GM19324 (cell line): ENCODE data around the gene NUB1.
"Not testable (repeated sequence)": the region's sequence is repeated elsewhere in the genome, so short reads cannot be mapped to it uniquely, and the experiment has no call there.

Experiments
- ATAC-seq: cut with Tn5 transposase; IDR thresholded peaks from one replicate; pipeline ENCODE4 v1.9.1; 2021; ENCODE audit warnings: mild to moderate bottlenecking, moderate library complexity; ENCODE audit not compliant: unreplicated experiment, low FRiP score

The NUB1 gene, protein sequence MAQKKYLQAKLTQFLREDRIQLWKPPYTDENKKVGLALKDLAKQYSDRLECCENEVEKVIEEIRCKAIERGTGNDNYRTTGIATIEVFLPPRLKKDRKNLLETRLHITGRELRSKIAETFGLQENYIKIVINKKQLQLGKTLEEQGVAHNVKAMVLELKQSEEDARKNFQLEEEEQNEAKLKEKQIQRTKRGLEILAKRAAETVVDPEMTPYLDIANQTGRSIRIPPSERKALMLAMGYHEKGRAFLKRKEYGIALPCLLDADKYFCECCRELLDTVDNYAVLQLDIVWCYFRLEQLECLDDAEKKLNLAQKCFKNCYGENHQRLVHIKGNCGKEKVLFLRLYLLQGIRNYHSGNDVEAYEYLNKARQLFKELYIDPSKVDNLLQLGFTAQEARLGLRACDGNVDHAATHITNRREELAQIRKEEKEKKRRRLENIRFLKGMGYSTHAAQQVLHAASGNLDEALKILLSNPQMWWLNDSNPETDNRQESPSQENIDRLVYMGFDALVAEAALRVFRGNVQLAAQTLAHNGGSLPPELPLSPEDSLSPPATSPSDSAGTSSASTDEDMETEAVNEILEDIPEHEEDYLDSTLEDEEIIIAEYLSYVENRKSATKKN

DNA sequence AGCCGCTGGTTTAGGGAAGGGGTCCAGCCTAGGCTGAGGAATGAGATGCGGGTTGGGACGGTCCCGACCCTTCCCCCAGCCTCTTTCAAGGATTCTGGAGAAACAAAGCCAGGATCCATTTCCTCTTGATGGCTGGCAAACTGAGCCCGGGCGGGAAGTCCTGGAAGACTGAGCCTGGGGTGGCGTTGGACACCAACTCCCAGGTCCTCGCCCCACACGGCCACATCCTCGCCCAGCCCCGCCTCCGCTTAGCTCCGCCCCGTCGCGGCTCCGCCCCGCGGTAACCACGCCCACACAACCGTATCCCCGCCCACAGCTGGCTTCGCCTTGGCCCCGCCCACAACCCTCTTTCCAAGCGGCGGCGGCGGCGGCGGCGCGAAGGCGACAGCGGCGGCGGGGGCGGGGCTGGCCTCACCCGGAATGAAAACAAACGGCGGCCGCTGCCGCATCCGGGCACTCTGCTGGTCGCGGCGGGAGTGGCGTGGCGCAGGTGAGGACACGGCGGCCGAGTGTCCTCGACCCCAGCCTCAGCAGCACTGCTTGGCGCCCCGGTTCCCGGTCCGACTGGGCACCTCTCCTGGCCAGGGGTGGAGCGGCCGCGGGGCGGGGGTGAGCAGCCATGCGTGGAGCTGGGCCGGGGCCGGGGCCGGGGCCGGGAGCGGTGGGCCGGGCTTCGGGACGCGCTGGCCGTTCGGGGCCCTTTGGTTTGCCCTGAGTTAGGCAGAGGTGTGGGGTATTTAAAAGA, at the start of gene NUB1:
TSS of gene NUB1 (plus strand) at position 456 of the 745 bp plus-strand sequence. CDS start 3,538 bp downstream, outside the sequence.
- ATAC-seq, result peak; percentile 57

DNA sequence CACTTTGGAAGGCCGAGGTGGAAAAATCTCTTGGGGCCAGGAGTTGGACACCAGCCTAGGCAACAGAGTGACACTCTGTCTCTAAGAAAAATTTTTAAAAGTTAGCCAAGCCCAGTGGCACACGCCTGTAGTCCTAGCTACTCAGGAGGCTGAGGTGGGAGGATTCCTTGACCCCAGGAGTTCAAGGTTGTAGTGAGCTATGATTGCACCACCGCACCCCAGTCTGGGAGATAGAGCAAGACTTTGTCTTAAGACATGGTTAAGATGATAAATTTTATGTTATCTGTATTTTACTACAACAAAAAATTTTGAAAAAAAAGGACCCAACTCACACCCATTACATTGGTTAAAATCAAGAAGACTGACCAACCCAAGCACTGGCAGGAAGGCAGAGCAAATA, 48.8 kb upstream of the NUB1 start:
- ATAC-seq, result no peak

DNA sequence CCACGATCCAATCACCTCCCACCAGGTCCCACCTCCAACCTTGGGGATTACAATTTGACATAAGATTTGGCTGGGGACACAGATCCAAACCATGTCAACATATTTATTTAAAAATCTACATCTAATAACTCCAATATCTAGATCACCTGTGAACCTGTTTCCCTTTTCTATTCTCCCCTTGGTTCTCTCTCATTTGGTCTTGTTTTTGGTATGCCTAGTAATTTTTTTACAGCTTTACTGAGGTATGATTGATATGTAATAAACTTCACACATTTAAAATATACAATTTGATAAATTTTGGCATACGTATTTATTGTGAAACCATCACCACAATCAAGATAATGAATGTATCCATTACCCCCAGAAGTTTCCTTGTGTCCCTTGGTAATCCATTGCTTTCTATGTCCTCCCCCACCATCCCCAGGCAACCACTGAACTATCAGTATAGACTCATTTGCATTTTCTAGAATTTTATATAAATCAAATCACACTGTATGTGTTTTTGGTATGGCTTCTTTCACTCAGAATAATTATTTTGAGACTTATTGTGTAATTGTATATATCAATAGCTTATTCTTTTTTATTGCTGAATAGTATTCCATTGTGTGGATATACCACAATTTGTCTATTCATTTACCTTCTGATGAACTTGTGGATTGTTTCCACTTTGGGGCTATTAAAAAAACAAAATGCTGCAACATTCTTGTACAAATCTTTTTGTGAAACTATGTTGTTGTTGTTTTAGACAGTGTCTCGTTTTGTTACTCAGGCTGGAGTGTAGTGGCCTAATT, 45.2 kb upstream of the NUB1 start:
- no peak for ATAC-seq

DNA sequence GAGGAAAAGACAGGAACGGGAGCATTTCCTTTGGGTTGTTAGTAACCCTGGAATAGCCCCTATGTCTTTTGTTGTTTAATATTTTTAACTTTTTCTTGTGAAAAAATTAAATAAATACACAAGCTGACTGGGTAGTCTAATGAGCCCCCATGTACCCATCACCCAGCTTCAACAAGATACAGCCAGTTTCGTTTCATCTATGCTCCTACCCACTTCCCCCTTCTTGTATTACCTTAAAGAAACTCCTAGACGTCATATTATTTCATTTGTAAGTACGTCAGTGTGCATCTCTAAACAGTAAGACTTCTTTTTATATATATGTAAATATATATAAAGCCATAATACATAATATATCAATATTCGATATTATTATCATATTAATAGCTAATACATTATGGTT, 42.8 kb upstream of the NUB1 start:
- no peak for ATAC-seq

DNA sequence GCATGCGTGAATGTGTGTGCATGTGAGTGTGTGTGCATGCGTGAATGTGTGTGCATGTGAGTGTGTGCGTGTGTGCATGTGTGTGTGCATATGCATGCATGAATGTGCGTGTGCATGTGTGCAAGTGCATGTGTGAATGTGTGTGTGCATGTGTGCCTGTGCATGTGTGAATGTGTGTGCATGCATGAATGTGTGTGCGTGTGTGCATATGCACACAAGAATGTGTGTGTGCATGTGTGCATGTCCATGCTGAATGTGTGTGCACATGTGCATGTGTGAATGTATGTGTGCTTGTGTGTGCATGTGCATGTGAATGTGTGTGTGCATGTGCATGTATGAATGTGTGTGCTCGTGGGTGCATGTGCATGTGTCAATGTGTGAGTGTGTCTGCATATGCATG, 42.1 kb upstream of the NUB1 start:
- no peak for ATAC-seq

DNA sequence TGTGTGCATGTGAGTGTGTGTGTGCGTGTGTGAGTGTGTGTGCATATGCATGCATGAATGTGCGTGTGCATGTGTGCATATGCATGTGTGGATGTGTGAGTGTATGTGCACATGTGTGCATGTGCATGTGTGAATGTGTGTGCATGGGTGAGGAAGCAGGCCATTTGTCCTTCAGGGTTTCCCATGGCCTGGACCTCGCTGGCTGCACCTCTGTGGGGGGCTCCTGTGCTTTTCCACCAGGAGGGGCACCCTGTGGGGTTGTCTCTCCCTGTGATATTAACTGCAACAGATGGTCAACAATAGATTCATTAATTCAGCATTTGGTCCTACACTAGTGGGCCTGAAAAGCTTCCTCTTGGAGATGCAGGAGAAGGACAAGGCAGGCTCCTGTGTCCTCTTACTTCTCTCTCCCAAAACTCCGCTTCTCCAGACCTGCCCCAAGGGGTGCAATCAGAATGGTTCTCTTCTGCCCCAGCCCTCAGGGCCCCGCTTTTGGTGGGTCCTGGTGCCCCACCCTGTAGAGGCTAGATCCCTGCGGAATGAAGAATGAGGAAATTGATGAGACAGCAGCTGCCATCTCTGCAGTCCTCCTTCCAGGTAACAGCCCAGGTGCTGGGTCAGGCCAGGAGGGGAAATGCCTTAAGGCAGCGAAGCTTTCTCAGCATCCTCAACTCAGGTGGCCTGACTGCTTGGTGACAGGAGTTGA, 41.5 kb upstream of the NUB1 start:
- no peak for ATAC-seq

DNA sequence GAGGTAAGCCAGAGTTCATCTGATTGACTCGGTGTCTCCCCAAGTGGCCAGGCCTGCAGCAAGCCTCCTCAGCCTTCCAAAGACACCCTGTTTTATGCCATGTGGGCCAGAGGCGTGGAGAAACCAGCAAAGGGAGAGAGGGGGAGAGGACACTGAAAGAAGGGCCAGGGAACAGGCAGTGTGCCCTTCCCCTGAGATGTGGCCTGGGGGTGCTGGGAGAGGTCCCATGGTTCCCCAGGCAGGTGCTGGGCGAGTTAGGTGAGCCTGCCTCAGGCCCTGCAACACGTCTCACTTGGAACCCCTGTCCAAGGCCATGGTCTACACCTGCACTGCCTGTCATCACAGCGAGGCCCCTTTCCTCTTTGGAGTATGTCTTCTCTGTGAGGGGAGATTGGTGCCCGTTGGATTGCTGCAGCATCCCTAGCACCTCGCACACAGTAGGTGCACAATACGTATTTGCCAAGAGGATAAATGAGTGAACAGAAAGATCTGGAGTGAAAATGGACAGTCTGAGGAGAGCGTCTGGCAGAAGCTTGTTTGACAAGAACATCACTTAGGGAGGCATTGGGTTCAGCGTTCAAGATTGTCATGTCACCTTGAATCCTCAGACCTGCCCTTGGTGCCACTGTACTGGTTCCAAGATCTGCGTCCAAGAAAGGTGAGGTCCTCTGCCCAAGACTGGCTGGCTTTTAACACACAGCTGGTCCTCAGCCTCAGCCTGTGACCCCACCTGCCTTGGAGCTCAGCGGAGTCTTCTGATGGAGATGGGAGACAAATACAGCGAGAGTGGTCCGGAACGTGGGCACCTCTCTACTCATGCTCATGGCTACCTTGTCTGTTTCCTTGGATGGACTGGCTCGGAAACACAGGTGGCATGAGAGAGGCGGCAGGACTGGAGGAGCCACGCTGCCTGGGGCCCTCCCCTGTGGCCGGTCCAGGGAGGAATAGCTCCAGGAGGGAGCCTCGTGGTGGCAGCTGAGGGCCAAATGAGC, 39.8 kb upstream of the NUB1 start:
- no peak for ATAC-seq

DNA sequence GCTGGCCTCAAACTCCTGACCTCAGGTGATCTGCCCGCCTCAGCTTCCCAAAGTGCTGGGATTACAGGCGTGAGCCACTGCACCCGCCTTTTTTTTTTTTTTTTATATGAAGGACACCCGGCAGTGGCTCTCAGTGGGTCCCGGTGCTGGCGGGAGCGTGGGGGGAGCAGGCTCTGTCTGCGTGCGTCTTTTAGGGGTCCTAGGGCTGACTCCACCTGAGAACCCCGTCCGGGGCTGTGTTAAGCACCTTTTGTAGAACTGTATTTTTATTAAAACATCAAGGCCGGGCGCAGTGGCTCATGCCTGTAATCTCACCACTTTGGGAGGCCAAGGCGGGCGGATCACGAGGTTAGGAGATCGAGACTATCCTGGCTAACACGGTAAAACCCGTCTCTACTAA, 37.4 kb upstream of the NUB1 start:
- ATAC-seq, result not testable (repeated sequence)

DNA sequence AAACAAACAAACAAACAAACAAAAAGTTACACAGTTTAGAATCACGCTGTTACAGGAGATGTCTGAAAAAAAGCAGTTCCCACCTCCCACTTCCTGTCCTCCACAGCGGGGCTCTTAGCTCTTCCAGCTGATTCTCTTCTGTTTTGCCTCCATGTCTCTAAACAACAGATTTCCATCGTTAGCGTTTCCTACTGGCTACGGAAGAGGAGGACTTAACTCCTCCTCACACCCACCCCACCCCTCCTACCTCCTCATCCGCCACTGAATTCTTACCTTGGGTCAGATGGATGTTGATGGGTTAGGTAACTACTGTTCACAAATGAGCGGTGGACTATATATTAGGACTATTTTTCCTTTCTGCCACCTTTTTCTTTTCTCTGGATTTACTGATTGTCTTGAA, 36.8 kb upstream of the NUB1 start:
- ATAC-seq, result no peak

DNA sequence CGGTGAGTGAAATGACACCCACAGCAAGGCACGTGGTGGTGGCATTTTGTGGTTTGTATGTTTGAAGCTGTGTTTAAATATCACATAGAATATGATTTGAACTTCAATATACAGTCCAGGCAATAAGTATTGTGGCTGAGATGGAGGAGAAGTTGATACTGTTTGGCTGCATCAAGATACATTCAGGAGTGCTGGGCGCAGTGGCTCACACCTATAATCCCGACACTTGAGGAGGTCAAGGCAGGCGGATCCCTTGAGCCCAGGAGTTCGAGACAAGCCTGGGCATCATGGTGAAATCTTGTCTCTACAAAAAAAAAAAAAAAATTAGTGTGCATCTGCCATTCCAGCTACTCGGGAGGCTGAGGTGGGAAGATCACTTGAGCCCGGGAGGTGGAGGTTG, 35.2 kb upstream of the NUB1 start:
- ATAC-seq, result no peak

DNA sequence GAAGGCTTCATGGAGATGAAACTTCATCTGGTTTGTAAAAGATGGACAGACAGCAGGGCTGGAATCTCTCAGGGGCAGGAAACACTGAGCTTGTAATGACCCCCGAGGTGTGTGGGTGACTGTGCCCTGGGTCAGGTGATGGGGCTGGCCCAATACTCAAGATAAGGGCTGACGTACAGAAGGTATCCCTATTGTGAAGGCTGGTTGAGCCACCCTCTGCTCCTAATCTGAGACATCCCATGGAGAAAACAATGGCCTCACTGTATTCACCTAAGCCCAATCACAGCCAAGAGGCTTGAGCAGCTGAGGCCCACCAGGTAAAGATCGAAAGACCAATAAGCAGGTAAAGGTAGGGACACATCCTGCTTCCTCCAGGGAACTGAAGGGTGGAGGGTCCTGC, 34.8 kb upstream of the NUB1 start:
- no peak for ATAC-seq

DNA sequence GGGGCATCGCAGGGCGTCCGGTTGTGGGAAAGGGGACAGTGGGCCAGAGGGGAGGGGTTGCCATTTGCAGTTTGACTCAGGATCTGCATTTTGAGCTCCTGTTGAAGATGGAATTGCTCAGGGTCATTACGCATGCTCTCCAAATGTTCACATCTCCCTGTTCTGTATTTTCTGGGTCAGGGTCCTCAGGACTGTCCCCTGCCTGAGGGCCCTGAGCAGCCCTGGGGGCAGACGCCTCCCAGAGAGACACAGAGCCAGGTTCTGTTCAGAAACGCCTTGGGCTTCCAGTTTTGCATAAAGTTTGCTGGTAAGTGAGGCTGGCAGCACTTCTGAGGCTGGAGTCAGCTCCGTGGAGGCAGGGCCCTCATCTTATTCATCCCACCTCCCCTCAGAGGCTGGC, 34.1 kb upstream of the NUB1 start:
- no peak for ATAC-seq

DNA sequence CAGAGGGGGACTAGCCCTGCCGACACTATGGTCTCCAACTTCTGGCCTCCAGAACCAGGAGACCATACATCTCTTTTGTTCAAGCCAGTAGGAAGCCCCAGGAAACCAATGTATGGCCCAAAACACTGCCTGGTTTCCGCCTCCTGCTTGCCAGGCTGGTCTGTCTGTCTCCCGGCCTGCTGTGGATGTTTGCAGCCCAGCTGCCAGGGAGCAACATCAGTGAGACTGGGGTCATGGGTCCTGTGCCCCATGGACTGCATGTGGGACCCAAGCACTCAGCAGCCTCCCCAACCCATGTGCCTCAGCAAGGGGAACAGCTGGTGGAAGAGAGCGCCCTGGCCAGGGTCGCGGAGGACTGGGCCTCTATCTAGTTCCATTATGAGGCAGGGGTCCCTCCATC, 33.4 kb upstream of the NUB1 start:
- no peak for ATAC-seq

DNA sequence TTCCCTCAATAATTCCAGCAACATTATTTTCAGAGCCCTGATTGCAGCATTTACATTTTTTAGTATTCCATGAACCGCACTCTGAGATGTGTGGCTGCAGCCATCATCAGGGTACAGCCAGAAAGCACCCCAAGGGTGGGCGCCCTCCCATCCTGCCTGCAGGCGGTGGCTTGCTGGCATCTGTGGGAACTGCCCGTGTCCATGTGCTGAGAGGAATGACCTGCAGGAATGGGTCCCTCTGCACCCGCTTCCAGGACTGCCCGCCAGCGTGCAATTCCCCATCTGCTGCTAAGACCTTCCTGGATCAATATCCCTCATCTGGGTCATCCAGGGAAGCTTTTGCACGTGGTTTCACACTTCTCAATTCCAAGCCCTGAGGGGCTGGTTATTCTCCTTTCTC, 32.8 kb upstream of the NUB1 start:
- no peak for ATAC-seq

DNA sequence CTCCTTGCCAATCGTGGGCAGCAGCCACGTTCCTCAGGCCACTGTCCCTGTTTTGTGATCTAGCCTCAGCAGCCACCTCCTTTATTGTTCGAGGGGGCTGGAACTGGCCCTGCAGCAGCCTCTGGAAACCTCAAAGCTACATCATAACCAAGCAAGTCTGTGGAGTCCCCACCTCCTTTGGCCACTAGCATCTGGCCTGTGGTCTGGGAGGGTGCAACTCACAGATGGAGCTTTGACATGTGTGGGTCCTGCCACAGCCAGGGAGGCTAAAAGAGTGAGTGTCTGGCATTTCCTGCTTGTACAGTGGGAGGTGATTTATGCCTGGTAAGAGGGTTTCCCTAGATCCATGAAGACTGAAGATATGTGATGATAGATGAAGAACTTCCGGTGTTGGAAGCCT, 32.3 kb upstream of the NUB1 start:
- ATAC-seq, result no peak

DNA sequence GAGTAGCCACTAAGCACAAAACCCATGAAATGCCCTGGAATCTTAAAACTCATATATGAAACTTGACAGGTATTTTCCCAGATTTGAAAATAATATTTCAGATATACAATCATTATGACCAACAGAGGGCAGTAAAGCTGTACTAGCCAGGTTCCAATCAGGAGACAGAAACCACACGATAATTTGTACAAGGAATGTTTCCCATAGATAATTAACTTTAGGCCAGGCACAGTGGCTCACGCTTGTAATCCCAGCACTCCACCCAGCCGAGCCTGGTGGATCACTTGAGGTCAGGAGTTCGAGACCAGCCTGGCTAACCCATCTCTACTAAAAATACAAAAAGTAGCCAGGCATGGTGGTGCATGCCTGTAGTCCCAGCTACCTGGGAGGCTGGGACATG, 31.0 kb upstream of the NUB1 start:
- ATAC-seq, result no peak

DNA sequence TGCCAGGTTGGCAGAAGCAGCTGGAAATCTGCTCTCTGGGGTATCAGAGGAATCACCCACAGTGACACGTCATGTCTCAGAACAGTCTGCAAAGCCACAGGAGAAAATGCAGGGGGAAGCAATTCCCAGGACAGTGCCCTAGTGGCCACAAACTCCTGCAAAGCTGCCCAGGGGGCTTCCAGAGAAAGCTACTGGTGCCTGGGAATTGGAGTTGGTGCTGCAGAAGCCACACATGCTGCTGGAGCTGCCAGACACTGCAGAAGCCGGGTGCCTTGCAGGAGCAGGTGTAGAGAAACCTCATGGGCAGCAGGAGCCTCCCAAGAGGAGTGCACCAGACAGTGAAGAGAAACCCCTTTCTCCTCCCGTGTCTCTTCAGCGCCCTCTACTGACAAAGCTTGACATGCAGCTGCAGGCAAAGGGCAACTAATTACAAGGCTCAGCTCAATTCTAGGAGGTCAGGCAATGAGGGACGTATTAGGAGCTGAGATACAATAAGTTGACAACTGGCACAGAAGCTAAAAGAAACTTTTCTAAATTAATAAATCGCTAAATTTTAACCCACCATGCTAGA, 30.2 kb upstream of the NUB1 start:
- ATAC-seq, result no peak

DNA sequence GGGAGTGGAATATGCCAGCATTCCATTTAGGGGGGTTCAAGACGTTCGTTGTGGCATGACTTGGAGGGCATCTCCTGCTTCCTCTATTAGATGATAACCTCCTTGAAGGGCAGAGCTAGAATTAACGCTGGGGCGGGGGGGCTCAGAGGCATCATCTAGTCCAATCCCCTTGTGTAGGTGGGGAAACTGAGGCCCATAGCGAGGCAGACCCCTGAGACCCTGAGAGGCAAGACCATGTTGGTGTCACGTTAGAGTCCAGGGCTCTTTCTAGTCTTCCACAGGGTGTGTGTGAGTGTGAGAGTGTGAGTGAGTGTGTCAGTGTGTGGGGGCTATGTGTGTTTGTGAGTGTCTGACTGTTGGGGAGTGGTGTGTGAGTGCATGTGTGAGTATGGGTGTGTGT, 29.3 kb upstream of the NUB1 start:
- ATAC-seq, result no peak
